GM12878 (cell line): ENCODE data around the gene BRME1. TPM values are rescaled to one million over a fixed set of nuclear protein-coding genes. Genes with fewer than 3 reads are reported as not detected.

Experiments used
- ATAC-seq: fragments of 200-7000 bp; cut with Tn5 transposase; 3 replicates; pipeline ENCODE4 v1.9.1; 2020; ENCODE audit warnings: mild to moderate bottlenecking, moderate library complexity
- BruUV-seq: library from RNA; stranded (reverse); fragments of 400-500 nt; replicated peaks from 2 replicates; lab custom pipeline; 2021; lab: Mats Ljungman, UMichigan
- CTCF ChIA-PET: fragments of 300-600 bp; sonication (Branson Sonifier 250); formaldehyde crosslinking; extraction: SDS; loops from one replicate; lab custom pipeline; 2021; ENCODE audit warnings: inconsistent platforms; lab: Yijun Ruan, JAX
- POLR2A ChIA-PET: fragments of 350-600 bp; formaldehyde crosslinking; extraction: SDS; loops from one replicate; lab custom pipeline; 2021; ENCODE audit warnings: inconsistent platforms; lab: Charles Lee
- RAD21 ChIA-PET: fragments of 300-600 bp; sonication (Branson Sonifier 250); formaldehyde crosslinking; loops from one replicate; lab custom pipeline; 2023; ENCODE audit warnings: antibody characterized with exemption; ENCODE audit not compliant: unreplicated experiment; lab: Charles Lee
- SMC1A ChIA-PET: fragments of 300-600 bp; sonication (Branson Sonifier 250); formaldehyde crosslinking; loops from one replicate; lab custom pipeline; 2023; ENCODE audit not compliant: unreplicated experiment, uncharacterized antibody; lab: Charles Lee
- DNase-seq: peaks from one replicate; pipeline ENCODE4 v3.0.0-alpha.2; 2011; ENCODE audit warnings: low read depth, low spot score
- FAIRE-seq: peaks from 3 replicates; lab custom pipeline; 2011; peaks lifted over from hg19 to GRCh38; lab: Jason Lieb, UNC
- H2AFZ ChIP-seq: 2 replicates; pipeline ENCODE4 v1.6.0; 2011; ENCODE audit warnings: low read depth, low read length, control low read depth; ENCODE audit not compliant: control insufficient read depth
- H3K27ac ChIP-seq: 2 replicates; pipeline ENCODE4 v1.5.1; 2011; ENCODE audit warnings: control low read depth; ENCODE audit not compliant: control insufficient read depth, insufficient read depth
- H3K27me3 ChIP-seq, 2 experiments: replicated peaks in 1 of 2; 2 replicates each; pipeline versions ENCODE4 v1.6.0 to v1.6.1; 2011; ENCODE audit warnings: low read length in 1 of 2; ENCODE audit not compliant: control insufficient read depth in 2 of 2, insufficient read depth in 2 of 2
- H3K36me3 ChIP-seq, 2 experiments: 2 replicates each; pipeline ENCODE4 v1.5.1; 2011; ENCODE audit warnings: low read length in 1 of 2; ENCODE audit not compliant: control insufficient read depth in 2 of 2, insufficient read depth in 2 of 2
- H3K4me1 ChIP-seq: 2 replicates; pipeline ENCODE4 v1.6.1; 2011; ENCODE audit warnings: mild to moderate bottlenecking, low read length, moderate library complexity, mixed read lengths; ENCODE audit not compliant: control insufficient read depth, insufficient read depth
- H3K4me2 ChIP-seq: 2 replicates; pipeline ENCODE4 v1.6.0; 2011; ENCODE audit warnings: control low read depth; ENCODE audit not compliant: control insufficient read depth, insufficient read depth
- H3K4me3 ChIP-seq: fragments of 200-600 bp; sonication (generic); 2 replicates; pipeline ENCODE4 v1.5.1; 2016
- H3K79me2 ChIP-seq: 2 replicates; pipeline ENCODE4 v1.6.0; 2011; ENCODE audit warnings: low read length; ENCODE audit not compliant: control insufficient read depth, insufficient read depth
- H3K9ac ChIP-seq: 2 replicates; pipeline ENCODE4 v1.8.0; 2011; ENCODE audit warnings: low read length, control low read depth, mixed read lengths; ENCODE audit not compliant: control insufficient read depth, insufficient read depth
- H3K9me3 ChIP-seq: replicated peaks from 3 replicates; pipeline ENCODE4 v1.5.1; 2011; ENCODE audit warnings: mild to moderate bottlenecking, low read length; ENCODE audit not compliant: control insufficient read depth, insufficient read depth
- H4K20me1 ChIP-seq: 2 replicates; pipeline ENCODE4 v1.6.0; 2011; ENCODE audit not compliant: control insufficient read depth, insufficient read depth
- BCL11A ChIP-seq: IDR thresholded peaks from 2 replicates; pipeline ENCODE4 v1.6.1; 2011; ENCODE audit warnings: low read depth, low read length
- BMI1 ChIP-seq: fragments of 450-650 bp; IDR thresholded peaks from 2 replicates; pipeline ENCODE4 v1.6.1; 2016; ENCODE audit warnings: mild to moderate bottlenecking, moderate library complexity, borderline replicate concordance
- CEBPZ ChIP-seq: fragments of 150-350 bp; IDR thresholded peaks from 2 replicates; pipeline ENCODE4 v1.6.1; 2016; ENCODE audit warnings: low read depth, low read length
- E2F4 ChIP-seq: IDR thresholded peaks from 2 replicates; pipeline ENCODE4 v1.6.1; 2012; ENCODE audit warnings: low read depth, low read length, improper control_type of control experiment
- HCFC1 ChIP-seq: fragments of 150-350 bp; IDR thresholded peaks from 2 replicates; pipeline ENCODE4 v1.6.1; 2014; ENCODE audit warnings: low read length
- MYB ChIP-seq: fragments of 150-350 bp; IDR thresholded peaks from 2 replicates; pipeline ENCODE4 v1.6.1; 2014; ENCODE audit warnings: mild to moderate bottlenecking, low read depth, low read length, borderline replicate concordance
- NBN ChIP-seq: fragments of 450-650 bp; IDR thresholded peaks from 2 replicates; pipeline ENCODE4 v1.6.1; 2016
- PML ChIP-seq: IDR thresholded peaks from 2 replicates; pipeline ENCODE4 v1.6.1; 2012; ENCODE audit warnings: low read length, inconsistent platforms
- RUNX3 ChIP-seq: IDR thresholded peaks from 2 replicates; pipeline ENCODE4 v1.6.1; 2012; ENCODE audit warnings: low read length, inconsistent platforms
- TCF7 ChIP-seq: IDR thresholded peaks from 2 replicates; pipeline ENCODE4 v1.6.1; 2014; ENCODE audit warnings: antibody characterized with exemption, borderline replicate concordance
- ZNF622 ChIP-seq: fragments of 450-650 bp; IDR thresholded peaks from 2 replicates; pipeline ENCODE4 v1.6.1; 2017; ENCODE audit warnings: mild to moderate bottlenecking, inconsistent platforms
- WGBS: methylation state at CpG from one replicate; pipeline ENCODE4 v1.1.6; 2016; ENCODE audit warnings: low lambda C conversion rate; ENCODE audit not compliant: insufficient replicate concordance, insufficient coverage; ENCODE audit errors: missing lambda C conversion rate; 5-methylcytosine and 5-hydroxymethylcytosine counted together
- in situ Hi-C: fragments of 300-500 bp; cut with MboI; formaldehyde crosslinking; loops from 9 replicates; pipeline ENCODE4 v1.14.3; 2018; ENCODE audit warnings: mixed read lengths
- intact Hi-C: fragments of 100-400 bp; cut with micrococcal nuclease; formaldehyde crosslinking; loops from one replicate; pipeline ENCODE4 v1.14.2; 2022; ENCODE audit not compliant: unreplicated experiment
- polyA plus RNA-seq, 11 experiments: library from polyadenylated mRNA; depleted of rRNA in 4 of 11; unstranded in 6 of 11; stranded (reverse) in 5 of 11; fragments of >200 nt; fragmentation: Nextera tagmentation in 4 of 11; fragmentation: Illumina TruSeq in 1 of 11; extraction: Ambion mirVana in 4 of 11; extraction: Trizol in 1 of 11; gene quantifications; 1 replicate in 1 of 11; 2 replicates in 10 of 11; pipeline versions ENCODE4 v1.2.1 to v1.2.3, GENCODE V29; 2011 to 2016; ENCODE audit warnings: inconsistent platforms in 2 of 11, missing spikeins in 2 of 11, low read depth in 1 of 11
- total RNA-seq, 4 experiments: library from RNA; depleted of rRNA in 3 of 4; stranded (reverse); fragments of >200 nt in 3 of 4; fragmentation: Illumina TruSeq in 1 of 4; extraction: Trizol in 1 of 4; gene quantifications; 2 replicates each; pipeline versions ENCODE4 v1.2.1 to v1.2.3, GENCODE V29; 2013 to 2021
- TF ChIP-seq, protein P1 (sequence below): fragments of 150-350 bp; IDR thresholded peaks from 2 replicates; pipeline ENCODE4 v1.6.1; 2014; ENCODE audit warnings: mild to moderate bottlenecking, low read depth, low read length

The BRME1 gene
- total and polyA plus RNA-seq, 10 of the 15 experiments (the other 5 are each of a cell fraction or from before 2014, with no cell fraction given) = 0.07 to 2.2 (median 1.1) TPM; not detected in 1

DNA sequence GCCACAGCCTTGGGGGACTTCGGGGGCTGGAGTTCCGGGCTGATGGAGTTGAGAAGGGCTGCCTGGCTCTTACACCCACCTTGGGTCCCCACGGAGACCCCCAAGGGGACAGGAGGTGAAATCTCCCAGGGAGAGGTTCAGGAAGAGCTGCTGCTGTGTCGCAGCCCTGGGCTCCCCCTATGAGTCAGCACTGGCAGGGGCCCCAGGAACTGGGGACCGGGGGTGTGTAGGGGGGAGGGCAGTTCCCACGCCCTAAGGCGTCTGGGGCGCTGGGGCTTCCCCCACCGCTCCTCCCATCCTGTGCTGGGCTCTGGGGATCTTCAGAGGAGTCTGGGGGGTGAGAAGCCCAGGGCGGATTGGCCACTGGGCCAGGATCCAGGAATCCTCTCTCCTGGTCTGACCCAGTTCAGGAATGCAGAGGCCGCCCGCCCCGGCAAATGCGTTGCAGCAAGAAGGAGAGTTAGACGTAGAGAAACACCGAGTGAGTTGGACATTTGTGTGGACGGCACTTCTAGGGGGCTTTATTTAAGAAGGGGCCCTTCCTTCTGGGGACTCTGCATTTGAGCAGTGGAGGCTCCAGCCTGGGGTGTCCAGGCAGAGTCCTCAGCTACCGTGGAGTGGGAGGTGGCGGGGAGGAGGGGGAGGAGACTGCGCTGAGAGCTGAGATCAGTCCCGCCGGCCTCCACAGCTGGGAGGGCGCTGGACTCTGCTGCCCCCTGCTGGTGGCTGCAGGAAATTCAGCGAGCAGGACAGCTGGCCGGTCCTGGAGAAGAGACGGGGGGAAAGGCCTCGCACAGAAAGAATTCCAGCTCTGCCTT, 44.0 kb downstream of the BRME1 start:
- ChIA-PET RAD21 (interaction anchor here (0.6 to 6.2 kb wide), 40 partner anchors 9 to 884 kb away, joined by 3 to 70 read pairs (median 6); partner anchors contain the start of genes C19orf53, MISP3 and ZSWIM4), CTCF (interaction anchor here (0.6 to 4.6 kb wide), 43 partner anchors 9 to 585 kb away, joined by 3 to 136 read pairs (median 5); partner anchors contain the start of genes ASF1B, C19orf53, MISP3 and NANOS3), POLR2A (interaction anchor here (0.6 to 8.5 kb wide), 22 partner anchors 9 to 709 kb away, joined by 3 to 85 read pairs (median 4); partner anchors contain the start of genes C19orf53 and ZSWIM4), SMC1A (interaction anchor here (0.6 to 4.6 kb wide), 26 partner anchors 9 to 674 kb away, joined by 3 to 65 read pairs (median 5); partner anchors contain the start of genes C19orf53 and ZSWIM4)
- no peaks in the 10 kb centered on the region for H4K20me1 ChIP-seq
- FAIRE-seq = peak; percentile 95
- ATAC-seq = peak; percentile 91
- in situ Hi-C loops (loop anchor here (5.0 kb wide), 3 partner anchors 80 to 585 kb away; no protein-coding TSS in a partner anchor), intact Hi-C loops (loop anchor here (1.0 to 5.0 kb wide), 5 partner anchors 15 to 585 kb away; no protein-coding TSS in a partner anchor)
- H2AFZ ChIP-seq = peak overlapping the region; percentile 87
- H3K4me2 ChIP-seq = peak overlapping the region; percentile 98
- TSS peak; percentile 82 for BruUV-seq
- no peaks in the 10 kb centered on the region for H3K36me3 ChIP-seq
- WGBS = 0% methylated on average over 24 of the region's 27 CpGs
- peak overlapping the region; percentile 74 for H3K4me3 ChIP-seq
- peak overlapping the region; percentile 96 for H3K9ac ChIP-seq
- H3K4me1 ChIP-seq = peaks cover 8% of the 10 kb centered on the region
- H3K27me3 ChIP-seq = peaks cover 0 to 1% of the 10 kb centered on the region in 2 experiments; a peak in 2 of 4 replicates
- peak; percentile 79 for DNase-seq
- no peaks in the 10 kb centered on the region for H3K79me2 ChIP-seq
- peak overlapping the region; percentile 99 for H3K27ac ChIP-seq
- no peaks in the 10 kb centered on the region; the same call in 2 of the 3 replicates for H3K9me3 ChIP-seq
- TF ChIP-seq HCFC1 (peak; percentile 4; the same call in 1 of the 2 replicates), BMI1 (no peak), PML (peak; percentile 62; the same call in 1 of the 2 replicates), NBN (peak; percentile 88; the same call in 1 of the 2 replicates), CEBPZ (no peak), ZNF622 (no peak), TCF7 (no peak), E2F4 (0 out of 2 replicates have a peak, but pooled peaks have one; percentile 17), MYB (0 out of 2 replicates have a peak, but pooled peaks have one; percentile 25), RUNX3 (peak; percentile 74), BCL11A (peak; percentile 69)
- TF ChIP-seq, protein P1, sequence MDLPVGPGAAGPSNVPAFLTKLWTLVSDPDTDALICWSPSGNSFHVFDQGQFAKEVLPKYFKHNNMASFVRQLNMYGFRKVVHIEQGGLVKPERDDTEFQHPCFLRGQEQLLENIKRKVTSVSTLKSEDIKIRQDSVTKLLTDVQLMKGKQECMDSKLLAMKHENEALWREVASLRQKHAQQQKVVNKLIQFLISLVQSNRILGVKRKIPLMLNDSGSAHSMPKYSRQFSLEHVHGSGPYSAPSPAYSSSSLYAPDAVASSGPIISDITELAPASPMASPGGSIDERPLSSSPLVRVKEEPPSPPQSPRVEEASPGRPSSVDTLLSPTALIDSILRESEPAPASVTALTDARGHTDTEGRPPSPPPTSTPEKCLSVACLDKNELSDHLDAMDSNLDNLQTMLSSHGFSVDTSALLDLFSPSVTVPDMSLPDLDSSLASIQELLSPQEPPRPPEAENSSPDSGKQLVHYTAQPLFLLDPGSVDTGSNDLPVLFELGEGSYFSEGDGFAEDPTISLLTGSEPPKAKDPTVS = 0 out of 2 replicates have a peak, but pooled peaks have one; percentile 45
